ENCODE measurements around the gene MNDA. TPM values are rescaled to one million over a fixed set of nuclear protein-coding genes. Genes with fewer than 3 reads are reported as not detected.

MNDA gene
- not detected for polyA plus RNA-seq (2013, experiment 1 of 2; ENCODE audit: insufficient read length)
- polyA plus RNA-seq (2013, experiment 2 of 2; ENCODE audit: insufficient read length) = 0.16 TPM

GRCh38 chr1:158830904-158831507 lies at the start of gene MNDA:
Gene MNDA, plus strand, starts transcription at chr1:158831351. Its CDS starts 10,803 bp downstream, at chr1:158842154.
- DNase-seq = no peak

GRCh38 chr1:158793604-158794003 lies 37.5 kb upstream of the MNDA start:
- DNase-seq = no peak

- no peak for DNase-seq
These were observed 36.9 kb upstream of the MNDA start for GRCh38 chr1:158794247-158794646.

GRCh38 chr1:158798531-158798930 lies 32.6 kb upstream of the MNDA start:
- DNase-seq = no peak

- no peak for DNase-seq
These were observed 31.5 kb upstream of the MNDA start for GRCh38 chr1:158799689-158800088.

DNA sequence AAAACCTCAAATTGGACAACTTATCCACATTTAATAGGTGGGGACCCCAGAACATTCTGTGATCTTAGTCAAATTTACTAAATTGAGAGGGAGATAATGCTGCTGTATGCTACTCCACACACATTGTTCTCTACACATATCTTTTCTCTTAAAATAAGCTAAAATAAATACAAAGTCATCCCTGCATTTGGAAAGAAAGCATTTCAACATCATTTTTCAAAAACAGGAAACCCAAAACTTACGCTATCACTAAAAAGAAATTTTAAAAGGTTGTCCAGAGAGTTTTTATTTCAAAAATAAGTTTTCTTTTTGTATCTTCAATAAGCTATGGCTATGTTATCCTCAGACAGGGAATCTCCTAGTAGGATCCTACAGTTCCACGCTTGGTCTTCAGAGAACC lies 30.6 kb upstream of the MNDA start:
- no peak for DNase-seq

DNA sequence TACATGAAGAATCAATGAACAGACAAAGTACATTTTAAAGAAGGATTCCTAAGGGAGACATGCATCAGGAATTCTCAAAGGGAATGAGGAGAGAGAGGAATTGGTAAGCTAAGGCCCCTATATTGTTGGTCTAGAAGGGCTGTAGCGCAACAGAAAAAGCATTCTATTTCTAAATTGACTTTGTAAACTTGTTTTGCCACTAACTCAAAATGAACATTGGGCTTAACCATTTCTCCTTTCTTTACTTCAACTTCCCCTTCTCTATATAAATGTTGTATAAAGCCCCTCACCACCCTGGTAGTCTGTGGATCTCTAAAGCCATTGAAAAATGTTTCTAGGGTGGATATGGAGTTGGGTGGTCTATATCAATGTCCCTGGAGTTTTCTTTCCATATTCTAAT lies 29.8 kb upstream of the MNDA start:
- no peak for DNase-seq

- no peak for DNase-seq
These were observed 27.5 kb upstream of the MNDA start for GRCh38 chr1:158803678-158804077.

DNA sequence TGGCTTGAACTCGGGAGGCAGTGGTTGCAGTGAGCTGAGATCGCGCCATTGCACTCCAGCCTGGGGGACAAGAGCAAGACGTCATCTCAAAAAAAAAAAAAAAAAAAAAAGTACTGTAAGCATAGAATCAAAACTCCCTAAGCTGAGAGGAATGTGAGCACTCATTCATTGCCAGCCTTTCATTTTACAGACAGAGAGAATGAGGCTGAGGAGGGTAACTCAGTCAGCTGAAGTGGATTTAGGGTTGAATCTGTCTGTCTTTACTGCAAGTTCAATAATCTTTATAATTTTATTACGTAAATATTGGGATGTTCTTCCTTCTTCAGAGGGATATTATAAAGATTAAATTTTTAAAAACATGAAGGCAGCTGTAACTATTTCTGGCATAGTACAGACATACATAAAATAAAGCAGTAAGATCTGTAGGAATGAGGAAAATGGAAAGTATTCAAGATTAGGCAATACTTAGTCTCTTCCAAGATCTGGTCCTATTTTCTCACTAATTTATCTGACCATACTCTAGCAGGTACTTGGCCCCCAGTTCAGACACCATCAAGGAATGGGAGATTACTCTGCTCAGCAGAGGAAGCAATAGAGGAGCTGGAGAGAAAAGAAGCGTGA lies 24.1 kb upstream of the MNDA start:
- DNase-seq = no peak

GRCh38 chr1:158809256-158809655 lies 21.9 kb upstream of the MNDA start:
- DNase-seq = no peak

DNA sequence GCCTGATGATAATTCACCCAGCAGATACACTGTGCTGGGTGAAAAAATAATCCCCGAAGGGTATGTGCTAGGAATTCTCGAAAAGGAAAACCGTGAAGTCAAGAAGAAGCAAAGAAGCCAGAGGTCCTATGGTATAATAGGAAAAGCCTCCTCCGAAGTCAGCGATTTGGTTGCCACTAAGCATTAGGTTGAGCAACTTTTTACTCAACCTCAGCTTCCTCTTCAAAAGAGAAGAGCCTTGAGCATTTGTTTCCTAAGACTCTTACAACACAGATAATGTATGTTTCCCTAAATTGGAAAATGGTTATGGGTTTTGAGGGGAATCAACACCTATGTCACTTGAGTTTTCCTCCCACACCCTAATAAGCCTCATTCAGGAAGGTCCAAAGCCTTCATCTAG lies 21.3 kb upstream of the MNDA start:
- DNase-seq = no peak

DNA sequence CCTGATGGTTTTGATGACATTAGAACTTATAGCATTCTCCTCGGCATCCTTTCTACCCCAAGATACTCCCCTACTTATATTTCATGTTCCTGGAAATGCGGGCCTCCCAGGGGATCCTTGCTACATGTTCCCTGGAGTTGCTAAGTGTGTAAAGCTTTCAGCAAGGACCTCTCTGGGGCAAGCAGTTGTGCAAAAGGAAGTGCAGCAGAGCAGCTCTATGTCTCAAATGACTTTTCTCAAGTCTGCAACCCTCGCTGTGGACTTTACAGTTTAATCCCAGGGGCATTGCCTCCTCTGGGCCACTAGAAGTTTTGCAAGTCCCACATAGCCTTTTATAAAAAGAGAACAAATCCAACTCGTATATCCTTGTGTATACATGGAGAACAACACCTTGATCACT lies 20.8 kb upstream of the MNDA start:
- no peak for DNase-seq

- no peak for DNase-seq
These were observed 18.8 kb upstream of the MNDA start for GRCh38 chr1:158812336-158812735.

DNA sequence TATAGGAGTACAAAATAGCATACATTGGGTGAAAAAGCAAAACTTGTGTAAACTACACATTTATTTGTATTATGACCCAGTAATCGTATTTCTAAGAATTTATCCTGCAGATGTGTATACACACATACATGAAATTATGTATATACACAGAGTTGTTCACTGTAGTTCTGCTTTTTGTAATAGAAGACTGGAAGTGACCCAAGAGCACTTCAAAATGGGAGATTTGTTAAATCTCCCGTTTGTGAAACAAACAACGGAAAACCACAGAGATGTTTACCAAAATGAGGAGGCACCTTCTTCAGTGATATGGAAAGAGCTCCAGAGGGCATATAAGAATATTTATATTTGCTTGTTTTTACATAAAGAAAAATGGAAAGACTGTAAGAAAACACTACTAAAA lies 18.0 kb upstream of the MNDA start:
- no peak for DNase-seq

DNA sequence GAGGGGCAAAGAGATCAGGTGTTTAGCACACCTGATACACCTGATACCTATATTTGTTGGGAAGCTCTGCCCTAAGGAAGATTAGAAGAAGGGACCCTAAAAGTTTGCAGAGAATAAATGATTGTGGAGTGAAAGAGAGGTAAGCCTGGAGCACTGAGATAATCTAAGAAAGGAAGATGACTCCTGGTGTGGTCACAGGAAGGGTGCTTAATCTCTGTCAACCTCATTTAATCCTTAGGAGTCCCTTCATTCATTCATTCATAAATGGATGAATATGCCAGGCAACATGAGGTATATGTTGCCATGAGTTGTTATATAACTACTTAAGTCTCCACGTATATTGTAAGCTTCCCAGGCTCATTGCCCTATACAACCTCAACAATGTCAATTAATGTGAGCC lies 16.2 kb upstream of the MNDA start:
- DNase-seq = no peak

DNA sequence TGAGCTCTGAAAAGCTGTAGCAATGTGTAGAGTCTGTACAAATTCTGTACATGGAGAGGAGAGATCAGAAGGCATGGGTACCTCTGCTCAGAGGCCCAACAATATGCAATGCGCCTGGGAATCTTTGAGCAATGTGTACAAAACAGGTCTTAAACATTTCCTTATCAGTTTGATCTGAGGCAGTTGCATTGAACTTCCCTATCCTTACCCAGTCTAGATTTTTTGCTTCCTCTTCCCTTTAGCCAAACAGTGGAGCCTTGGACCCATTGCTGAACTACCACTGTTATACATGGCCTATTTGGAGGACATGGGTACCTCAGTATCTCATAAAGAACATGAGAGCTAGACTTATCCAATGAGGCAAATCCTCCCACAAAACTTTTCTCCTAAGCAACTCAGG lies 12.6 kb upstream of the MNDA start:
- DNase-seq = no peak

GRCh38 chr1:158818975-158819431 lies 12.1 kb upstream of the MNDA start:
- no peak for DNase-seq

- DNase-seq = no peak
These were observed 11.4 kb upstream of the MNDA start for GRCh38 chr1:158819461-158820443.

DNA sequence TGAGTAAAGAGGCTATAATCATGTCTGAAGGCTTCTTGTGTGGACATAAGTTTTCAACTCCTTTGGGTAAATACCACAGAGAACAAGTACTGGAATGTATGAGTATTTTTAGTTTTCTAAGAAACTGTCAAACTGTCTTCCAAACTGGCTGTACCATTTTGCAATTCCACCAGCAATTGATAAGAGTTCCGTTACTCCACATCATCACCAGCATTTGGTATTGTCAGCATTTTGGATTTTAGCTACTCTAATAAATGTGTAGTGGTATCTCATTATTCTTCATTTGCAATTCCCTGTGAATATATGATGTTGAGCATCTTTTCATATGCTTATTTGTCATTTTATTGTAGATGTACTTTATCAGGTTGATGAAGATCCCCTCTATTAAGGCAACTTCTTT lies 9.4 kb upstream of the MNDA start:
- no peak for DNase-seq

GRCh38 chr1:158830074-158830677 lies 975 bp upstream of the MNDA start:
- DNase-seq = no peak

- no peak for DNase-seq
These were observed 2.1 kb downstream of the MNDA start for GRCh38 chr1:158833264-158833663.

DNA sequence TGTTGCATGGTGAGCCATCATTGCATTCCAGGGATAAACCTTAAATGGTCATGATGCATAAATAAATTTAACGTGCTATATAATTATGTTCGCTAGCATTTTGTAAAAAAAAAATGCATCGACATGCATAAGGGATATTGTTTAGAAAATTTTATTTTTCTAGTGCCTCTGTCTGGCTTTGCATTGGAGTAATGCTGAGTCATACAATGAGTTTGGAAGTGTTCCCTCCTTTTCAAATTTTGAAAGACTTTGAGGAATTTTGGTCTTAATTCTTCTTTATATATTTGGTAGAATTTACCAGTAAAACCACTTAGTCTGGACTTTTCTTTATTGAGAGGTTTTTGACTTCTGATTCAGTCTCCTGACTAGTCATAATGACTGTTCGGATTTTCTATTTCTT lies 4.9 kb downstream of the MNDA start:
- DNase-seq = no peak

GRCh38 chr1:158838660-158839059 lies 7.5 kb downstream of the MNDA start:
- DNase-seq = no peak

Data from fibroblast of skin of scalp (primary cell).